SK-N-SH (cell line): Measurements from ENCODE around the gene PPT2. TPM values are rescaled to one million over a fixed set of nuclear protein-coding genes. Genes with fewer than 3 reads are reported as not detected.
A peak's percentile ranks its signal among the peaks of the same experiment; 100 is the strongest.

Source experiments
- CTCF ChIA-PET: fragments of 300-600, 350-600 bp; formaldehyde crosslinking; extraction: SDS; loops from one replicate; lab custom pipeline; 2021; lab: Yijun Ruan, JAX
- POLR2A ChIA-PET: fragments of 350-600 bp; sonication (Branson Sonifier 250); formaldehyde crosslinking; extraction: SDS; loops from one replicate; lab custom pipeline; 2020; ENCODE audit warnings: antibody characterized with exemption, inconsistent platforms; lab: Yijun Ruan, JAX
- DNase-seq: peaks from one replicate; pipeline ENCODE4 v3.0.0; 2012
- H2AFZ ChIP-seq: fragments of 200-600 bp; sonication (generic); 2 replicates; pipeline ENCODE4 v1.8.1; 2016; ENCODE audit warnings: antibody characterized with exemption, mild to moderate bottlenecking, low read depth
- H3F3A ChIP-seq: fragments of 200-600 bp; sonication (generic); replicated peaks from 2 replicates; pipeline ENCODE3; 2016; ENCODE audit warnings: antibody characterized with exemption, mild to moderate bottlenecking; ENCODE audit not compliant: insufficient read depth
- H3K27ac ChIP-seq, 2 experiments: fragments of 200-500 bp in 1 of 2; fragments of 200-600 bp in 1 of 2; sonication (Bioruptor generic) in 1 of 2; sonication (generic), shearing (Covaris generic) in 1 of 2; 2 replicates each; pipeline versions ENCODE4 v1.5.1 to v1.6.1; 2014 to 2016; ENCODE audit warnings: low read depth in 2 of 2, inconsistent platforms in 1 of 2, low read length in 1 of 2, mild to moderate bottlenecking in 1 of 2, mixed read lengths in 1 of 2
- H3K27me3 ChIP-seq: fragments of 200-600 bp; sonication (generic), shearing (Covaris generic); 2 replicates; pipeline ENCODE4 v1.6.1; 2016; ENCODE audit warnings: mixed run types; ENCODE audit not compliant: insufficient read depth
- H3K36me3 ChIP-seq, 2 experiments: fragments of 200-500 bp in 1 of 2; fragments of 200-600 bp in 1 of 2; sonication (Bioruptor generic) in 1 of 2; sonication (generic) in 1 of 2; replicated peaks in 1 of 2; 2 replicates each; pipeline versions ENCODE3 to v1.5.1; 2014 to 2016; ENCODE audit warnings: low read length in 1 of 2, mild to moderate bottlenecking in 1 of 2; ENCODE audit not compliant: insufficient read depth in 2 of 2, control insufficient read depth in 1 of 2
- H3K4me1 ChIP-seq, 2 experiments: fragments of 200-500 bp in 1 of 2; fragments of 200-600 bp in 1 of 2; sonication (Bioruptor generic) in 1 of 2; sonication (generic), shearing (Covaris generic) in 1 of 2; 2 replicates each; pipeline versions ENCODE4 v1.5.1 to v1.6.1; 2014 to 2016; ENCODE audit warnings: low read depth in 1 of 2, low read length in 1 of 2, mixed run types in 1 of 2; ENCODE audit not compliant: insufficient read depth in 2 of 2, control insufficient read depth in 1 of 2
- H3K4me2 ChIP-seq: fragments of 200-600 bp; sonication (generic), shearing (Covaris generic); 2 replicates; pipeline ENCODE4 v1.6.1; 2017; ENCODE audit warnings: mixed run types
- H3K4me3 ChIP-seq, 2 experiments: fragments of 200-500 bp in 1 of 2; fragments of 200-600 bp in 1 of 2; sonication (Bioruptor generic) in 1 of 2; sonication (generic), shearing (Covaris generic) in 1 of 2; 2 replicates each; pipeline versions ENCODE4 v1.5.1 to v1.8.1; 2014 to 2016; ENCODE audit warnings: low read depth in 2 of 2, inconsistent platforms in 1 of 2, low read length in 1 of 2, mild to moderate bottlenecking in 1 of 2, mixed read lengths in 1 of 2, moderate library complexity in 1 of 2
- H3K79me2 ChIP-seq: fragments of 200-600 bp; sonication (generic); 2 replicates; pipeline ENCODE4 v1.8.1; 2017; ENCODE audit warnings: mild to moderate bottlenecking; ENCODE audit not compliant: insufficient read depth
- H3K9ac ChIP-seq: fragments of 200-600 bp; sonication (generic); 2 replicates; pipeline ENCODE4 v1.6.1; 2017; ENCODE audit warnings: mixed run types
- H3K9me2 ChIP-seq: fragments of 200-600 bp; sonication (generic); 2 replicates; pipeline ENCODE4 v1.6.1; 2017; ENCODE audit warnings: mixed run types
- H3K9me3 ChIP-seq: fragments of 200-600 bp; sonication (generic); 2 replicates; pipeline ENCODE4 v1.6.1; 2017; ENCODE audit warnings: mixed run types, mild to moderate bottlenecking, moderate library complexity
- H4K20me1 ChIP-seq: fragments of 200-600 bp; sonication (generic); 2 replicates; pipeline ENCODE4 v1.6.1; 2017; ENCODE audit warnings: mild to moderate bottlenecking, mixed run types; ENCODE audit not compliant: insufficient read depth
- CHD2 ChIP-seq: fragments of 150-350 bp; IDR thresholded peaks from 2 replicates; pipeline ENCODE4 v1.6.1; 2018; ENCODE audit warnings: low read length; ENCODE audit not compliant: partially characterized antibody
- FOSL2 ChIP-seq: IDR thresholded peaks from 2 replicates; pipeline ENCODE4 v1.4.0; 2012; ENCODE audit warnings: low read depth, mild to moderate bottlenecking, moderate library complexity, borderline replicate concordance
- GATA2 ChIP-seq: sonication (generic); formaldehyde crosslinking; IDR thresholded peaks from 2 replicates; pipeline ENCODE4 v1.5.0; 2020; ENCODE audit warnings: mild to moderate bottlenecking, missing genetic modification reagents
- MEF2A ChIP-seq: IDR thresholded peaks from 2 replicates; pipeline ENCODE4 v1.4.0; 2012; ENCODE audit warnings: low read depth, borderline replicate concordance
- NFIC ChIP-seq: IDR thresholded peaks from 2 replicates; pipeline ENCODE4 v1.4.0; 2012; ENCODE audit warnings: borderline replicate concordance
- NRF1 ChIP-seq: IDR thresholded peaks from 2 replicates; pipeline ENCODE4 v1.6.1; 2012; ENCODE audit warnings: low read depth, mild to moderate bottlenecking, low read length
- POLR2AphosphoS5 ChIP-seq: IDR thresholded peaks from 2 replicates; pipeline ENCODE4 v1.6.1; 2012; ENCODE audit warnings: low read depth, low read length
- RAD21 ChIP-seq: IDR thresholded peaks from 2 replicates; pipeline ENCODE4 v1.6.1; 2012; ENCODE audit warnings: mild to moderate bottlenecking, low read length
- SIN3A ChIP-seq: IDR thresholded peaks from 2 replicates; pipeline ENCODE4 v1.6.1; 2012; ENCODE audit warnings: low read depth, mild to moderate bottlenecking, low read length, moderate library complexity, borderline replicate concordance
- WGBS: methylation state at CpG from one replicate; pipeline ENCODE4 v1.1.6; 2017; ENCODE audit warnings: low lambda C conversion rate; 5-methylcytosine and 5-hydroxymethylcytosine counted together
- polyA plus RNA-seq, 3 experiments: library from polyadenylated mRNA; depleted of rRNA; stranded (reverse); fragments of >200 nt; gene quantifications; 2 replicates each; pipeline ENCODE4 v1.2.3, GENCODE V29; 2012
- TF ChIP-seq, protein P1 (sequence below): IDR thresholded peaks from 2 replicates; pipeline ENCODE4 v1.4.0; 2012; ENCODE audit warnings: low read depth, borderline replicate concordance

The PPT2 gene
- polyA plus RNA-seq, 1 of the 3 experiments (the other 2 are of a cell fraction): 32.7 TPM

DNA sequence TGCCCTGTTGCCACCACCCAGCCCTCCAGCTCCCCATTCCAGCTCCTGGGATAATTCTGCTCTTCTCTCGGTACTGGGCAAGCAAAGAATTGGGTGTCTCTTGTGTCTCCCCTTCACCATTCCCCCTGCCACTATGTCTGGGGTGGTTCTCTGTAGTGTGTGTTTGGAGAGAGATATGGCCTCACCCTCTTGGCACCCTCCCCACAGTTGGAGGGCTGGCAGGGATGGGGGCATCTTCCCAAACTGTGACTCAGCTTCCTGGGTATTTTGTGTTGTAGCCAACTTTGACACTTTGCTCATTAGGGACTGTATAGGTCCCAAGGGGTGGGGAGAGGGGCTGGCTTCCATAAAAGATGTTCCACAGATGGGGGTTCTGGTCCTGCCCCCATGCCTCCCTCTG is 46.5 kb upstream of the PPT2 start:
- TF ChIP-seq SIN3A (no peak), POLR2AphosphoS5 (no peak), CHD2 (no peak), NFIC (peak; percentile 47; the same call in 1 of the 2 replicates)
- Histone ChIP-seq H3K79me2 (no peaks in the 10 kb centered on the region), H3K36me3 (no peaks in the 10 kb centered on the region), H3K4me3 (no peak overlapping the region), H3K4me2 (peak overlapping the region; percentile 53; the same call in 1 of the 2 replicates), H3K27me3 (peaks cover 7% of the 10 kb centered on the region), H3K9me3 (no peaks in the 10 kb centered on the region), H3K9me2 (no peaks in the 10 kb centered on the region), H3F3A (peaks cover 14% of the 10 kb centered on the region), H3K9ac (no peak overlapping the region), H3K4me1 (peaks cover 0 to 9% of the 10 kb centered on the region in 2 experiments; a peak in 3 of 4 replicates), H2AFZ (no peak overlapping the region), H3K27ac (no peak overlapping the region), H4K20me1 (no peaks in the 10 kb centered on the region)
- ChIA-PET CTCF (interaction anchor here (0.8 to 2.3 kb wide), 3 partner anchors 10 to 11 kb away, joined by 5 to 12 read pairs (median 6); no protein-coding TSS in a partner anchor), POLR2A (no interaction called here)
- DNase-seq: no peak
- 50% methylated on average over 1 of the region's 1 CpG for WGBS

DNA sequence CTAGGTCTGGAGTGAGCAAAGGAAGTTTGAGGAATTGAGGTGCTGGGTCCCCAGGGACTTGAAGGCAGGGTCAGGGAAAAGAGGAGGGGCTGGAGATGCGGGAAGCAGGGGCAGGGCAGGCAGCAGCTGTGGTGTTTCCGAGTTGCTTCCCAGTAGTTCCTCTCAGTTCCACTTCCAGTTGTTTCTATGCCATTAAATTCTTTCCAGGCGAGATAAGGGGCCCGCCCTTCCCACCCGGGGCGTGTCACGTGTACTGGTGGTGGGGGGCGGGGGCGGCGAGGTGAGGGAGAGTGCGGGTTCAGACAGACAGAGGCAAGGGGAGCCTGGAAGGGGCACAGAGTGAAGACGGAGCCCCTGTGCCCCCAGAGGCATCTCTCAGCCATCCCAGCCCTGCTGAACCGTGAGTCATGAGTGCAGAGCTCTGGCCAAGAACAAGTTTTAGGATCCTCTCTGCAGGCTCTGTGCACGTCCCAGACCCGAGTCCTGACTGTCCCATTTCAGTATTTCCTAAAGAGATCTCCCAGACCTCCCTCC is 45.8 kb upstream of the PPT2 start:
- Histone ChIP-seq H3F3A (peaks cover 16% of the 10 kb centered on the region), H3K9me3 (no peaks in the 10 kb centered on the region), H3K9me2 (no peaks in the 10 kb centered on the region), H3K79me2 (no peaks in the 10 kb centered on the region), H3K27me3 (peaks cover 7% of the 10 kb centered on the region), H4K20me1 (no peaks in the 10 kb centered on the region), H3K36me3 (no peaks in the 10 kb centered on the region), H3K4me1 (peaks cover 0 to 9% of the 10 kb centered on the region in 2 experiments; a peak in 3 of 4 replicates), H3K4me2 (peak overlapping the region; percentile 53; the same call in 1 of the 2 replicates), H3K4me3 (no peak overlapping the region), H3K27ac (no peak overlapping the region), H2AFZ (no peak overlapping the region), H3K9ac (no peak overlapping the region)
- POLR2A ChIA-PET: no interaction called here
- WGBS: 4% methylated on average over 14 of the region's 15 CpGs
- peak; percentile 22; the same call in 1 of the 2 replicates for TF ChIP-seq FOSL2
- TF ChIP-seq, protein P1, sequence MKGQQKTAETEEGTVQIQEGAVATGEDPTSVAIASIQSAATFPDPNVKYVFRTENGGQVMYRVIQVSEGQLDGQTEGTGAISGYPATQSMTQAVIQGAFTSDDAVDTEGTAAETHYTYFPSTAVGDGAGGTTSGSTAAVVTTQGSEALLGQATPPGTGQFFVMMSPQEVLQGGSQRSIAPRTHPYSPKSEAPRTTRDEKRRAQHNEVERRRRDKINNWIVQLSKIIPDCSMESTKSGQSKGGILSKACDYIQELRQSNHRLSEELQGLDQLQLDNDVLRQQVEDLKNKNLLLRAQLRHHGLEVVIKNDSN: 0 out of 2 replicates have a peak, but pooled peaks have one; percentile 13
- TF ChIP-seq GATA2 (CRISPR knock-in tag): no peak
- peak; percentile 32 for DNase-seq
- CTCF ChIA-PET: interaction anchor here (0.8 to 2.4 kb wide), 4 partner anchors 9 to 11 kb away, joined by 5 to 16 read pairs (median 9); no protein-coding TSS in a partner anchor

DNA sequence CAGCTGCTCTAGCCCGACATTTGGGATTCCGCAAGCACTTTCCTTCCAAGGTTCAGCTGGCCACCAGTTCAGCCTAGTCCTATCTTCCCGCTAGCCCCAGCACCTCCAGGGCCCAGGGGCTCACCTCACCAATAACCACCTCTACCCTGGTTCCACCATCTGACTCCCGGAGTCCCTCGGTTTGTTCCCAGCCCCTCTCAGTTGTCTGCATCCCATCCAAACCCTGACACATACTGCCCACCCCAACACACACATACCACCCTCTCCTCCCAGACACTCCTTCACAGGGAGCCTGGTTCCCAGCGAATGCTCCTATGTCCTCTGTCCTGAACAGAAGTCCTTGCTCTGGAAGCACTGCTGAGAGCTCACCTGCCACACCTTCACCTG is 45.2 kb upstream of the PPT2 start:
- 33% methylated on average over 6 of the region's 6 CpGs for WGBS
- H3K27me3 ChIP-seq: peaks cover 2% of the 10 kb centered on the region
- no peaks in the 10 kb centered on the region for H3K9me3 ChIP-seq
- no peaks in the 10 kb centered on the region for H3K79me2 ChIP-seq
- POLR2A ChIA-PET: no interaction called here
- no peak for DNase-seq
- TF ChIP-seq MEF2A: no peak
- TF ChIP-seq NRF1: no peak
- TF ChIP-seq RAD21: no peak
- TF ChIP-seq, all 33 proteins: peak for 0
- Histone ChIP-seq H3K36me3 (no peaks in the 10 kb centered on the region), H3K4me3 (no peak overlapping the region), H3K4me1 (peaks cover 0 to 13% of the 10 kb centered on the region in 2 experiments; a peak in 3 of 4 replicates), H2AFZ (no peak overlapping the region), H3K9ac (no peak overlapping the region), H3K4me2 (peak overlapping the region; percentile 53; the same call in 1 of the 2 replicates), H3F3A (peaks cover 21% of the 10 kb centered on the region), H3K9me2 (no peaks in the 10 kb centered on the region), H4K20me1 (no peaks in the 10 kb centered on the region), H3K27ac (no peak overlapping the region)
- CTCF ChIA-PET: interaction anchor here (1.1 to 2.4 kb wide), 3 partner anchors 8 to 20 kb away, joined by 3 to 16 read pairs (median 6); partner anchors contain the start of gene ATF6B
